HG02884 (cell line): ENCODE data around the gene SLC41A2.

ENCODE experiments used
- ATAC-seq: cut with Tn5 transposase; IDR thresholded peaks from one replicate; pipeline ENCODE4 v1.9.1; 2021; ENCODE audit warnings: mild to moderate bottlenecking, moderate library complexity; ENCODE audit not compliant: unreplicated experiment

SLC41A2 gene

DNA sequence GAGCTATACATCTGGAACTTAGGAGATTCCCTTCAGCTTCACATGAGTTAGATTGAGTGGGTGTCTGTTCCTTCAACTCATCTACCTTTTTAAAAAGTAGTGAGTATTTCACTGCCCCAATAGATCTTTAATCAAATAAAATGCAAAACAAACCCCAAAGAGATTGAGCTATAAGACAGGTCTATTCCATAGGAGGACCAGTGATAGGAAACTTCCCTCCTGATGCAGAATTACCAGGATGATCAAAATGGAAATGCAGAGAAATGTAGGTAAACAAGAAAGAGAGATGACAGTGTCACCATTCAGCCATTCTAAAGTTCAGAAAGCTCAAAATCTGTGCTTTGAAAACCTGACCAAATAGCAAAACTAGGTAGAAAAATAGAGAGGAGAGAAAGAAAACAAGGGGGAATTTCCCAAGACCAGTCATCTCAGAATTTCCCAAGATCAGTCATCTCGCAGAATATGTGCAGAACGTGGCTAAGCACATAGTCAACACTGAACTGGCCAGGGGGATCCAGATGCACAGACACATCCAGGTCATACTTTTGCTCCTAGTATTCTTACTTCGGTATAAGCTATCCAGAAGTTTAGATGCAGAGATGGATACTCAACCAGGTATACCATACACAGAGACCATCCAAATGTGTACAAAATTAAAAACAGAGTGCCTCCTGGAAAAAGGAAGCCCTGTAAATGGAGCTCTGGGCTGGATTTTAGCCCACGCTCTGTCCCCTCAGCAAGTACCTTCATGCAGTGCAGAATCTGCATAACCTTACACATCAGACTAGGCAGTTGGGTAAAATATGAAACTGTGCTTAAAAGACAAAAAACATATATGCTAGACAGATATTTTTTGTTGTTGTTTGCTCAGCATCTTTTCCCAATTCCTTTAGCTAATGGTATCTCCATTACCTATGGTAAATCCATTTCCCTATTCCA, 27.4 kb downstream of the SLC41A2 start:
- ATAC-seq: peak; percentile 93

DNA sequence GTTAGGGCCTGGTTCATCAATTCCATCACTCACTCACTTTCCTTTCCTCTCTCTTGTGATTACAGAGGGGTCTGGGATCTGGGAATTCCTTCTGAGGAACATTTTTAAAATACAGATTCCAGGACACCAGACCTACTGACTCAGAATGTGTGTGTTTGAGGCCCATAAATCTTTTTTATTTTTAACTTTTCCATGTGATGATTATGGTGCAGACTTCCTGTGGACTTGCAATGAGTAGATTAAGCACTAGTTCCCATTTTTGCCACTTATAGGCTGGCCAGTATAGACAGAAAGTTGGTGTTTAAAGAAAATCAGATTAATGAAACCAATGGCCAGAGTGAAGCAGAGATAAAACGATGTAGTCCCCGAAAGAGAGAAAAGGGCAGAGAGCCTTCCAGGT, 28.1 kb downstream of the SLC41A2 start:
- no peak for ATAC-seq

DNA sequence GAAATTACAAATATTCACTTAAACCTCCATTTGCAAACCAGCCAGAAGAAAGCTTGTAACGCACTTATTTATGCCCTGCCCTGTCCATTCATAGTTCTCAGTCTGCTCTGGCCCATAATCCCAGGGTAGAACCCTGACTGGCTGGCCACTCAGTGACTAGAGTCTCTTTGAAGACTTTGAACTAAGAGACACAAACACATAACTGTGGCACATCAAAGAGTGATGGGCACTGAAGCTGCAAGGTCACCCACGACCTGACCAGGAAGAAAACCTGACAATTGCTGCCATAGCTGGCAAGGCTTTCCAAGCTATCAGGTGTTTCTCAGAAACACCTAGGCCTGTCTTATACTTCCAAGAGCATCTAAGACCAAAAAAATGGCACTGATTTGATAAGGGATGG, 28.7 kb downstream of the SLC41A2 start:
- ATAC-seq: no peak

DNA sequence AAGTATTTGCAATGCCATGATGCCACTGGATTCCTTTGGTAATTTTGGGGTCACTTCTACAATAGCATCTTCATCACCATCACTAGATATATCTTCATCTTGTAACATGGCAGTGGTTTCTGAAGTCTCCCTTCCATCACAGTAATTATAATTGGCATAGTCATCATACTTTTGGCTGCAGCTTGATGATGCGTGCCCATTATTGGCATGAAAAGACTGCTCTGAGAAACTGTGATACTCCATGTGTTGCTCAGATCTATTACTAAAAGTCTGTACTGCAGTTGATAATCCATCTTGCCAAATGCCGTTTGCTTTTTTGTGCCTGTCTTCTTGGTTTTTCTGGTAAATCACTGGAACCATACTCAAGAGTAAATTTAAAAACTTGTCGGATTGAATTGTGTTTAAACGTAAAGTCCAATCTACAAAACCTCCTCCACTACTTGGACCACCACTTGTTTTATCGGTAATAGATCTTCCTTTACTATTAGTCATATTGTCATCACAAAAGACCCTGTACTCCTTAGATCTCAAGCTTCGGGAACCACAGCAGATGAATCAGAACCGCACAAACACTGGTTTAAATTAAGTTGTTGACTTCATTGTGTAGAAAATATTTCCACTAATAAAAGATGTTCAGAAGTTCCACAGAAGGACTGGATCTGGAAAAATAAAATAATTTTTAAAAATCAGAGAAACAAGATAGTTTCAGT, 29.9 kb downstream of the SLC41A2 start:
- ATAC-seq: no peak

DNA sequence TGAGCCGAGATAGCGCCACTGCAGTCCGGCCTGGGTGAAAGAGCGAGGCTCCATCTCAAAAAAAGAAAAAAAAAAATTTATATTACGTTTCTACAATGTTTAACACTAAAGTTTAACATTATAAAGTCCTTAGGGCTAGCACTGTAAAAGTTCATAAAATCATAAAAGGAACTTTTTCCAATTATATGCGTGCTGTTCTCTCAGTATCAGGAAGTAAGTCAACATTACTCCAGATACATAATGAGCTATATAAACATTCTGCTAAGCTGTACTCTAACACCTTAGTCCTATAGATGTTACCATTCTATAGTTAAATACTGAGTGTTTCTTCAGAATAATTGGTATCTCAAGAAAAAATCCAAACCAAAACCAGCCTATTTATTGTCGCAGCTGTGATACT, 32.6 kb downstream of the SLC41A2 start:
- no peak for ATAC-seq

DNA sequence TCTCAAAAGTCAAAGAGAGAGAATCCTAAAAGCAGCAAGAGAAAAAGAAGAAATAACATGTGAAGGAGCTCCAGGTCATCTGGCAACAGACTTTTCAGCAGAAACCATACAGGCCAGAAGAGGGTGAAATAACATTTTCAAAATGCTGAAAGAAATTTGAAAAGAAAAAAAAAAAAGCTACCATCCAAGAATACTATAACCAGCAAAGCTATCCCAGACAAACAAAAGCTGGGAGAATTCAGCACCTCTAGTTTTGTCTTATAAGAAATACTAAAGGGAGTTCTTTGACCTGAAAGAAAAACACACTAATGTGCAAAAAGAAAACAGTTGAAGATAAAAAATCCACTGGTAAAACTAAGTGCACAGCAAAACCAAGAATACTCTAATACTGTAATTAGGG, 36.8 kb downstream of the SLC41A2 start:
- no peak for ATAC-seq

DNA sequence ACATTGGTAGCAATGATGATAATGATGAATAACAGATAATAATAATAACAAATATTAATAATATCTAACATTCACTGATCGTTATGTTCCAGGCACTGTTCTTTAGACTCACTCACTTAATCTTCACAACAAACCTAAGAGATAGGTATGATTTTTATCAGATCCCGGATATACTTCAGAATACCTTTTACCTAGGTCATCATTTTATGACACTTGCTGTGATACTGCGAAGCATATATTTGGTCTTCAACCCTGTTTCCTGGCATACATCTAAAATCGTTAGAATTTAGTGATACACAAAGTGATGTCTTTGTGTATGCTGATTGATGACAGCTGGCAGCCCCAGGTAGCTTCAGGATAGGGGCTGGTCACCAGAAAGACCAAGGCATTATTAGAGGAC, 46.1 kb downstream of the SLC41A2 start:
- ATAC-seq: no peak

DNA sequence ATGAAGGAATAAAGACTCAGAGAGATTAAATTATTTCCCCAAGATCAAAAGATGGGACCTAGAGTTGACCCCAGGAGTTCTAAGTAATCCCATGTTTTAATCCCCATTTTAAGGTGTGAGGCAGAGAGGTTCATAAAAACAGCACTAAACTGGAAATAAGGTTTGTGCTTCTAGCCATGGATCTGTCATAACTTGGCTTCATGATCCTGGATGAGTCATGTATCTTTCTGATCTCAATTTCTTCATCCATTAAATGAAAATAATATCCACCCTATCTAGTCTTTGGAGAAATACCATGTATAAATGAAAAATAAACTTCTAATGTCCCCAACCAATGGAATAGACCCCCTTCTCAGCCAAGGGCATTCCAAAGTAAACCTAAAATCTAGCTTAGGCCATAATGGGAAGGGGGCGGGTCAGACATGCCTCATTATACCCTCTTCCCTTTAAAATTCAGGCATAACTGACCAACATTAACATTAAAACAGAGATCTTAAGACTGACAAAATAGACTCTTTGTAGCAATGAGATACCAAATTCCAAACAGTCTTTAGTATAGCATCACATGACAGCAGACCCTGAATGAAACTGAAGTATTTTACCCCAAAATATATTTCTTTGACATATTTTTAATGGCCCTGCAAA, 47.8 kb downstream of the SLC41A2 start:
- ATAC-seq: no peak

DNA sequence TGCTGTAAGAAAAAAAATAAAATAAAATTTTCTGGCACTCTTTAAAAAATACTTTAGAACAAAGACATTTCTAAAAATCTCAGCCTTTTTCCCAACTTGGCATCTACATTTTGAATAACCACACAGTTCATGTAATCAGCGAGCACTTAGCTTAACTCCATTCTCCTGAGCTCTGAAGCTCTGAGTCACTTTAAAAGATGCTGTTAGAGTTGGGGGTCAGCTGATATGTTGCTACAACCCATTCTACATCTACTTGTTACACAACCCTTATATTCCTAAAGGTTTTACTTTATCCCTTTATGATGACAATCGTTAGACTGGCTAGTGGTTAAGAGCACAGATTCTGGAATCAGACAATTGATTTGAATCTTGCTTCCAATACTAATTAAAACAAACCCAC, 48.3 kb downstream of the SLC41A2 start:
- ATAC-seq: no peak
